ENCODE results near the gene MCRS1. TPM values are rescaled to one million over a fixed set of nuclear protein-coding genes. Genes with fewer than 3 reads are reported as not detected.

Gene MCRS1
- total and polyA plus RNA-seq, 10 of the 15 experiments (the other 5 are each of a cell fraction or from before 2014, with no cell fraction given) = 34.3 to 82.8 (median 57.6) TPM

DNA sequence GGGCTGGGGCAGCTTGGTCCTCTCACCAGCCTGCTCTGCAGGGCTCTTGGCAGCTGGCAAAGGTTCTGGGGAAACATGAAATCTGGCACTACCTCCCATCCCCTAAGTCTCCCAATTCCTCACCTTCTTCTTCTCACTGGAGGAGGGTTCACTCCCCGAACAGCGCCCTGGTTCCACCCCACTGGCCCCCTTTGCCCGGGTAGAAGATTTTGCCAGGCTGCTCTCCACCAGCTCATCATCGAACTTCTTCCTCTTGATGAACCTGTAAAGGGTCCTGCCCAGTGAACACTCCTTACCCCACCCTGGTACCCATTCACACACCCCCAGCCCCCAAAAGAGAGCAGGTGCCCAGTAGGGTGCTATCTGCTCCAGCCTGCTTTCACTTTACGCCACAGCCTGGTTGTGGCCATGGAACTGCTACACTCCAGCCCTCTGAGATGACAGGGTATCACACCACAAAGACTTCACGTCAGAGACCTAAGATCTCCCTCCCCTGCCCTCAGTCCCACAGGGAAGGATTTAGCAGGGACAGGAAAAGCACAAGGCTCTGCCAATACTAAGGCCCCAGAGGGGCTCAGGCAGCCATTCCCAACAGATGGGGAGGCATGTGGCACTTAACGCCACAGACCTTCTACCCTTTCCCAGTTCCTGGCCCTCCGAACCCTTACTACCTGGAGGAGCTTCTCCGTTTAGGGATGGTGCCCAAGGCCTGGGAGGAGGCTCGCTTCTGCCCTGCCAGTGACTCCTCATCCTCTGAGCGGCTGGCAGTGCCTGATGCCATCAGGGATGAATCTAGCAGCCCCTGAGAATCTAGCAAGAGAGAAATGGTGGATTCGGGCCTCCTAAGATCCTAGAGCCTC, 2.3 kb downstream of the MCRS1 start (continued):
- no peak for TF ChIP-seq ZNF687 (IDR thresholded peaks at IDR 0.05)
- no peak for TF ChIP-seq POLR2A (IDR thresholded peaks at IDR 0.05; ENCODE audit: low read depth, low read length)
- TF ChIP-seq BMI1 (IDR thresholded peaks at IDR 0.05; ENCODE audit: borderline replicate concordance) = no peak
- TF ChIP-seq STAT1 (conservative IDR thresholded peaks at IDR 0.05) = no peak
- TF ChIP-seq, protein P1, sequence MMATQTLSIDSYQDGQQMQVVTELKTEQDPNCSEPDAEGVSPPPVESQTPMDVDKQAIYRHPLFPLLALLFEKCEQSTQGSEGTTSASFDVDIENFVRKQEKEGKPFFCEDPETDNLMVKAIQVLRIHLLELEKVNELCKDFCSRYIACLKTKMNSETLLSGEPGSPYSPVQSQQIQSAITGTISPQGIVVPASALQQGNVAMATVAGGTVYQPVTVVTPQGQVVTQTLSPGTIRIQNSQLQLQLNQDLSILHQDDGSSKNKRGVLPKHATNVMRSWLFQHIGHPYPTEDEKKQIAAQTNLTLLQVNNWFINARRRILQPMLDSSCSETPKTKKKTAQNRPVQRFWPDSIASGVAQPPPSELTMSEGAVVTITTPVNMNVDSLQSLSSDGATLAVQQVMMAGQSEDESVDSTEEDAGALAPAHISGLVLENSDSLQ (IDR thresholded peaks at IDR 0.05) = no peak
- TF ChIP-seq, protein P2, sequence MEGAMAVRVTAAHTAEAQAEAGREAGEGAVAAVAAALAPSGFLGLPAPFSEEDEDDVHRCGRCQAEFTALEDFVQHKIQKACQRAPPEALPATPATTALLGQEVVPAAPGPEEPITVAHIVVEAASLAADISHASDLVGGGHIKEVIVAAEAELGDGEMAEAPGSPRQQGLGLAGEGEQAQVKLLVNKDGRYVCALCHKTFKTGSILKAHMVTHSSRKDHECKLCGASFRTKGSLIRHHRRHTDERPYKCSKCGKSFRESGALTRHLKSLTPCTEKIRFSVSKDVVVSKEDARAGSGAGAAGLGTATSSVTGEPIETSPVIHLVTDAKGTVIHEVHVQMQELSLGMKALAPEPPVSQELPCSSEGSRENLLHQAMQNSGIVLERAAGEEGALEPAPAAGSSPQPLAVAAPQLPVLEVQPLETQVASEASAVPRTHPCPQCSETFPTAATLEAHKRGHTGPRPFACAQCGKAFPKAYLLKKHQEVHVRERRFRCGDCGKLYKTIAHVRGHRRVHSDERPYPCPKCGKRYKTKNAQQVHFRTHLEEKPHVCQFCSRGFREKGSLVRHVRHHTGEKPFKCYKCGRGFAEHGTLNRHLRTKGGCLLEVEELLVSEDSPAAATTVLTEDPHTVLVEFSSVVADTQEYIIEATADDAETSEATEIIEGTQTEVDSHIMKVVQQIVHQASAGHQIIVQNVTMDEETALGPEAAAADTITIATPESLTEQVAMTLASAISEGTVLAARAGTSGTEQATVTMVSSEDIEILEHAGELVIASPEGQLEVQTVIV (IDR thresholded peaks at IDR 0.05; ENCODE audit: borderline replicate concordance, partially characterized antibody) = no peak
- TF ChIP-seq POLR2AphosphoS5 (IDR thresholded peaks at IDR 0.05; ENCODE audit: low read length) = no peak
- no peak for TF ChIP-seq KAT2A (conservative IDR thresholded peaks at IDR 0.05; ENCODE audit: control insufficient read depth, low read depth, low read length)
- TF ChIP-seq SIN3A (IDR thresholded peaks at IDR 0.05; ENCODE audit: low read depth, low read length) = no peak
- no peak for TF ChIP-seq CBFB (IDR thresholded peaks at IDR 0.05; ENCODE audit: low read depth)

Data from GM12878 (cell line).